DND-41 (cell line): ENCODE measurements around the gene PPARGC1A.

Experiments used
- ATAC-seq: fragments of 200-7000 bp; cut with Tn5 transposase; 3 replicates; pipeline ENCODE4 v1.9.1; 2021; ENCODE audit warnings: low read depth; ENCODE audit not compliant: insufficient read depth
- DNase-seq: peaks from one replicate; pipeline ENCODE4 v3.0.0-alpha.2; 2020
- H2AFZ ChIP-seq: 2 replicates; pipeline ENCODE4 v1.6.0; 2012; ENCODE audit warnings: low read depth, low read length
- H3K27ac ChIP-seq: 2 replicates; pipeline ENCODE4 v1.5.1; 2012; ENCODE audit warnings: low read length, inconsistent platforms
- H3K27me3 ChIP-seq: fragments of 200-600 bp; sonication (generic); 2 replicates; pipeline ENCODE4 v1.6.0; 2012; ENCODE audit warnings: low read length, mild to moderate bottlenecking, inconsistent platforms; ENCODE audit not compliant: insufficient read depth, poor library complexity
- H3K36me3 ChIP-seq: 2 replicates; pipeline ENCODE4 v1.5.1; 2012; ENCODE audit warnings: low read length, inconsistent platforms; ENCODE audit not compliant: insufficient read depth
- H3K4me1 ChIP-seq: 2 replicates; pipeline ENCODE4 v1.5.1; 2012; ENCODE audit warnings: mild to moderate bottlenecking, low read length; ENCODE audit not compliant: insufficient read depth
- H3K4me2 ChIP-seq: 2 replicates; pipeline ENCODE4 v1.6.0; 2012; ENCODE audit warnings: mild to moderate bottlenecking, moderate library complexity, low read length, inconsistent platforms; ENCODE audit not compliant: insufficient read depth
- H3K4me3 ChIP-seq, 2 experiments: fragments of 200-600 bp in 1 of 2; shearing (Covaris generic) in 1 of 2; 2 replicates each; pipeline ENCODE4 v1.5.1; 2012 to 2016; ENCODE audit warnings: inconsistent platforms in 2 of 2, low read length in 2 of 2, mild to moderate bottlenecking in 2 of 2, low read depth in 1 of 2, moderate library complexity in 1 of 2
- H3K79me2 ChIP-seq: 2 replicates; pipeline ENCODE4 v1.6.0; 2012; ENCODE audit warnings: low read length, inconsistent platforms; ENCODE audit not compliant: insufficient read depth
- H3K9ac ChIP-seq: 2 replicates; pipeline ENCODE4 v1.6.0; 2012; ENCODE audit warnings: low read depth, mild to moderate bottlenecking, inconsistent platforms, low read length, moderate library complexity
- H3K9me3 ChIP-seq: 2 replicates; pipeline ENCODE4 v1.5.1; 2012; ENCODE audit warnings: low read length, moderate library complexity, mild to moderate bottlenecking, inconsistent platforms; ENCODE audit not compliant: insufficient read depth, severe bottlenecking
- H4K20me1 ChIP-seq: 2 replicates; pipeline ENCODE4 v1.6.0; 2012; ENCODE audit warnings: low read length; ENCODE audit not compliant: insufficient read depth
- CTCF ChIP-seq: IDR thresholded peaks from 2 replicates; pipeline ENCODE4 v1.5.1; 2012; ENCODE audit warnings: borderline replicate concordance, low read length, moderate library complexity, mild to moderate bottlenecking; ENCODE audit not compliant: poor library complexity, severe bottlenecking; ENCODE audit errors: extremely low read depth
- EZH2 ChIP-seq: IDR thresholded peaks from 3 replicates; pipeline ENCODE4 v1.6.1; 2012; ENCODE audit warnings: borderline replicate concordance, low read depth, mild to moderate bottlenecking, moderate library complexity, low read length, inconsistent platforms; ENCODE audit not compliant: severe bottlenecking

The PPARGC1A gene

DNA sequence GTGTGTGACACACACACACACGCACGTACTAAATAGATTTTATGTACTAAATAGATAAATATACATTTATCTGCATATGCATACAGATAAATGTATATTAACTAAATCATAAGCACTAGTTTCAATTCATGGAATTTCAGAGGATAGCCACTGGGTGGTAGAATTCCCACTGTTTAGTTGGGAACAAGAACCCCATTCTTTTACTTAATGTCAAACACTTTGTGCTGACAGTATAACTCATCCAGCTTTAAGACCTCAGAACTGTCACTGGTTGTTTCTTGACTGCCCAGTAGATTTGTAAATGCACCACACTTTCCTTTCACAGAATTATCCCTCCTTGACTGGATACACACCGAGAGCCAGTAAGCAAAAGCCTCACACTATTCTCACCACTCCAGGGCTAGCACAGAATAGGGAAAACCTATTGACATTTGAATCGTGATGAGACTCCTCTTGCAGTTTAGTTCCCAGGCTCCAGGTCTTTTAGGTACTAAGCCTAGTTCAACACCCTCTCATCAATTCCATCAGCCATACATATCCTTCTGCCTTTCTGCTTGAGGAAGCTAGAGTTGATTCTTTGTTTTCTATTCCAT is 32.4 kb downstream of the PPARGC1A start:
- no peak overlapping the region for H2AFZ ChIP-seq
- no peak for DNase-seq
- TF ChIP-seq CTCF (no peak), EZH2 (no peak)
- no peaks in the 10 kb centered on the region for H4K20me1 ChIP-seq
- H3K9ac ChIP-seq, result no peak overlapping the region
- no peak overlapping the region for H3K27ac ChIP-seq
- no peaks in the 10 kb centered on the region for H3K9me3 ChIP-seq
- no peak overlapping the region for H3K4me3 ChIP-seq
- H3K27me3 ChIP-seq, result no peaks in the 10 kb centered on the region
- H3K36me3 ChIP-seq, result no peaks in the 10 kb centered on the region
- H3K4me1 ChIP-seq, result no peaks in the 10 kb centered on the region
- ATAC-seq, result no peak
- no peaks in the 10 kb centered on the region for H3K79me2 ChIP-seq
- no peak overlapping the region for H3K4me2 ChIP-seq

- DNase-seq (no peak), ATAC-seq (no peak)
- Histone ChIP-seq H4K20me1 (no peaks in the 10 kb centered on the region), H3K4me2 (no peak overlapping the region), H3K4me1 (no peaks in the 10 kb centered on the region), H3K27me3 (no peaks in the 10 kb centered on the region), H3K4me3 (no peak overlapping the region), H3K27ac (no peak overlapping the region), H3K9ac (no peak overlapping the region), H3K9me3 (no peaks in the 10 kb centered on the region), H3K36me3 (no peaks in the 10 kb centered on the region), H2AFZ (no peak overlapping the region), H3K79me2 (no peaks in the 10 kb centered on the region)
- no peak for TF ChIP-seq CTCF
- TF ChIP-seq EZH2, result no peak
Observed at GRCh38 chr4:23856630-23857029, 33.2 kb downstream of the PPARGC1A start.

GRCh38 chr4:23855912-23856605 is 33.8 kb downstream of the PPARGC1A start:
- H3K9ac ChIP-seq, result no peak overlapping the region
- H3K79me2 ChIP-seq, result no peaks in the 10 kb centered on the region
- H3K4me1 ChIP-seq, result no peaks in the 10 kb centered on the region
- no peak overlapping the region for H3K4me3 ChIP-seq
- H3K27ac ChIP-seq, result no peak overlapping the region
- H2AFZ ChIP-seq, result no peak overlapping the region
- no peak for ATAC-seq
- no peaks in the 10 kb centered on the region for H3K36me3 ChIP-seq
- no peak for TF ChIP-seq EZH2
- no peak for TF ChIP-seq CTCF
- H3K27me3 ChIP-seq, result no peaks in the 10 kb centered on the region
- H3K9me3 ChIP-seq, result no peaks in the 10 kb centered on the region
- DNase-seq, result no peak
- H3K4me2 ChIP-seq, result no peak overlapping the region
- no peaks in the 10 kb centered on the region for H4K20me1 ChIP-seq
